COLO829 (cell line): ENCODE data around the gene ZNF787.
"Not testable (repeated sequence)": the region's sequence is repeated elsewhere in the genome, so short reads cannot be mapped to it uniquely, and the experiment has no call there.

Experiments
- DNase-seq: peaks from one replicate; pipeline ENCODE4 v3.0.0; 2012; ENCODE audit warnings: low spot score

The ZNF787 gene

DNA sequence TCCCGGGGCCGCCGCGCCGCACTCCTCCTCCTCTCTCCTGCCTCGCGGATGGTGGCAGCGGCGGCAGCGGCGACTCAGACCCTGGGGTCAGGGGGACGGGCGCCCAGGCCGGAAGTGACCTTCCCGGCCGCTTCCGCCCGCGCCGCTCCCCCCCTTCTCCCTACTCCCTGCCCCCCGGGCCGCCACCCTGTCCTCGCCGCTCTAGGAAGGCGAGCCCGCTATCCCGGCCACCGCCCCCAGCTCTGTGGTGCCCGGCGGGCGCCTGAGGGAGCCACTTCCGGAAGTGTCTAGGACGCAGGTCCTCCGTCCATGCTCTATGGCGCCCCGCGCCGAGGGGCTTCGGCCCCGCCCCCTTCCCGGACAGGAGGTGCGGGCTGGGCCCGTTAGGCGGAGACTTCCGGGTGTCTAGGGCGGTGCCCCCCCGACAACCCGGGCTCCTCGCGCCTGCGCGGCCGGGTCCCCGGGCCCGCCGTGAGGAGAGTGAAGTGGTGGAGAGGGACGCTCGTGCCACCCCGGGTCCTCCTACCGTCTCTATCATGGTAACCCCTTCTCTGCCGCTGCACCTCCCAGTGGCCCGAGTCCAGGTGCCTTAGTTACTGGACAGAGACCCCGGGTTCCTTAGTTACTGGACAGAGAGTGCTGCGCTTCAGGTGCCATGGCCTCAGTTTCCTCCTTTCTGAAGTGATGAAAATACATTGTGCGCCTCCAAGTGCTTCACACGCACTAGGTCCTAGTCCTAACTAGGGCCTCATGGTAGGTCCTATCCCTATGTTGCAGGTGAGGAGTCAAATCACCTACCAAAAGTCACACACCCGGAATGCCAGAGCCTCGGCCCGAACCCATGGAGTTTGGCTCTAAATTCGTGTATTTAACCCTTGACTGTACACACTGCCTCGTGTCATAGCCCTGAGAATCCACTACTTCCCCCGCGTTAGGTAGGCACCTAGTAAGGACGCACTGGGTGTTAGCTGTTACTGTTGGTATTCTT, at the start of gene ZNF787:
ZNF787 (minus strand) TSS at position 116 of the 988 bp plus-strand sequence. CDS start 18,078 bp downstream, outside the sequence.
- peak; percentile 92 for DNase-seq

DNA sequence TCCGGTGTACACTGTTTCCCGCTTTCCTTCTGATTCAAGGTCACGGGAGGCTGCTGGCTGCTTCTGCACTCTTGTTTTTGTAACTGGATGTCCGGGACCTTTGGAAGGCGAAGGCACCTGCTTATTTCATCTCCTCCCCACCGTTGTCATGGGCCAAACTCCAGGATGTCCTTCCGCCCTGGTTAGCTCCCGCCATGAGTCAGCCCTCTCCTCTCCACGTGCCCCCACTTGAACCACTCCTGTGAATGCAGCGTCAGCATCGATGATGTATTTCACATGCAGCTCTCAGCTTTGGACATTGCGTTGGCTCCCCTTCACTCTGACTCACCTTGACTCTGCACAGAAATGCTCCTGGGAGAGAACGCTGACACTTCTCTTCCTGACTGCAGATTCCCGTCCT, 49.2 kb upstream of the ZNF787 start:
- DNase-seq = no peak

DNA sequence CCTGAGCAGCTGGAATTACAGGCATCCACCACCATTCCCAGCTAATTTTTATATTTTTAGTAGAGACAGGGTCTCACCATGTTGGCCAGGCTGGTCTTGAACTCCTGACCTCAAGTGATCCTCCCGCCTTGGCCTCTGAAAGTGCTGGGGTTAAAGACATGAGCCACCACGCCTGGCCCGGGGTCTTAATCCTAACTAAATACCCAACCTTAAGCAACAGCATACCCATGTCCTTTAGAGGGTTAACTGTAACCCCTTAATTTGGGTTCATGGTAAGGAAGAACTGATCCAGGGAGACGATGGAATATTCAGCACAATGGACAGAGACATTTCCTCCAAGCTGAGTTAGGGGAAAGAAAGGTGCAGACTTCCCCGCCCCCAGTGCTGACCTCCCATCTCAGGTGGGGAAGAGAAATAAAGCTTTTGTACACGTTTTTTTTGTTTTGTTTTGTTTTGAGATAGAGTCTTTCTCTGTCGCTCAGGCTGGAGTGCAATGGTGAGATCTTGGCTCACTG, 46.0 kb upstream of the ZNF787 start:
- DNase-seq = peak; percentile 16

DNA sequence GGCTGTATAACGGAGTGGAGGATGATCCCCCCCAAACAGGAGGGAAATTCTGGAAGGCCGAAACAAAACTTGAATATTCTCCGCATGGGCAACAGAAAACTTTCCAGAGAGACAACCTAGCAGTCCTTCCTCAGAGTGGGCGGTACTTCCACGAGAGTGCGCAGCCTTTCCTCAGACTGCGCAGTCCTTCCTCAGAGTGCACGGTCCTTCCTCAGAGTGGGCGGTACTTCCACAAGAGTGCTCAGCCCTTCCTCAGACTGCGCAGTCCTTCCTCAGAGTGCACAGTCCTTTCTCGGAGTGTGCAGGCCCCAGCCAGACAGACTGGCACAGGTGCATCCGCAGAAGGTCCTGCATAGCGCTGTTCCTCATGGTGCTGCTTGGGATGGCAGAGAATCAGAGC, 42.0 kb upstream of the ZNF787 start:
- no peak for DNase-seq

DNA sequence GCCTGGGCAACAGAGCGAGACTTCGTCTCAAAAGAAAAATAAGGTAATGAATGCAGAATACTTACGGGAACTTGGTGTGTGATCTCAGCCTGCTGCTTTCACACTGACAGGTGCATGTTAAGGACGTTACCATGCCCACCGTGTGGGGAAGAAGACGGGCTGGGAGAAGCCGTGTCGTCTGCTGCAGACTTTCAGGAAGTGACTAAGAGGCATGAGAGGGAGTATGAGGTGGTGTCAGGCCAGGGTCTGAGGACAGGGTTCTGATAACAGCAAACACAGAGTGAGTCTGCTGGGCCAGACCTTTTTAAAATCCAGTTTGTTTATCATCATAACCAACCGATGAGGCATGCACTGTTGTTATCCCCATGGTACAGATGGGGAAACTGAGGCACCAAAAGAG, 41.2 kb upstream of the ZNF787 start:
- no peak for DNase-seq

DNA sequence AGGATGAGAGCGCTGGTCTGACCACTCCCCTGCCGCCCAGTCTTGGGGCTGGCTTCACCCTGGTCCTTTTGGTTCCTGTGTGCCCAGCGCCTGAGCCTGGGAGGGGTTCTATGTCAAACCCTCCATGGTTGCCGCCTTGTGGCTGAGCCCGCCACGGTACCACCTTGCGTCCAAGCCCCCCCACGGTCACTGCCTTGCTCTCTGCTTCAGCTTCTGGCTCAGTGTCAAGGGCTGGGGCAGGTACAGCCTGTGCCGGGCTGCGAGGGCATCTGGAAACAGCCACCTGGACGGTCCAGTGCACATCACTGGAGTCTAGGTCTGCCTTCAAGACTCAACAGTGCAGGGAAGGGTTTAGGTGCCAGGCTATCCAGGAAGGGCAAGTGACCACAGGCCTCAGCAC, 40.4 kb upstream of the ZNF787 start:
- DNase-seq = no peak

DNA sequence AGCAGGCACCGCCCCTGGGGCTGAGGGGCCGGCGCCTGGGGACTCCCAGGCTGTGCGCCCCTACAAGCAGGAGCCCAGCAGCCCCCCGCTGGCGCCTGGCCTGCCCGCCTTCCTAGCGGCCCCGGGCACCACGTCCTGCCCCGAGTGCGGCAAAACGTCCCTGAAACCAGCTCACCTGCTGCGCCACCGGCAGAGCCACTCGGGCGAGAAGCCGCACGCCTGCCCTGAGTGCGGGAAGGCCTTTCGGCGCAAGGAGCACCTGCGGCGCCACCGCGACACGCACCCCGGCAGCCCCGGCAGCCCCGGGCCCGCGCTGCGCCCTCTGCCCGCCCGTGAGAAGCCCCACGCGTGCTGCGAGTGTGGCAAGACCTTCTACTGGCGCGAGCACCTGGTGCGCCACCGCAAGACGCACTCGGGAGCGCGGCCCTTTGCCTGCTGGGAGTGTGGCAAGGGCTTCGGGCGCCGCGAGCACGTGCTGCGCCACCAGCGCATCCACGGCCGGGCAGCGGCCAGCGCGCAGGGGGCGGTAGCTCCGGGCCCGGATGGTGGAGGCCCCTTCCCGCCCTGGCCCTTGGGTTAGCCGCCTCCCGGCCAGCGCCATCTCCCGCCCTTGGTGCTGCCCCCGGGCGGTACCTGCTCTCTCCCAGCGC, 38.7 kb upstream of the ZNF787 start:
- no peak for DNase-seq

DNA sequence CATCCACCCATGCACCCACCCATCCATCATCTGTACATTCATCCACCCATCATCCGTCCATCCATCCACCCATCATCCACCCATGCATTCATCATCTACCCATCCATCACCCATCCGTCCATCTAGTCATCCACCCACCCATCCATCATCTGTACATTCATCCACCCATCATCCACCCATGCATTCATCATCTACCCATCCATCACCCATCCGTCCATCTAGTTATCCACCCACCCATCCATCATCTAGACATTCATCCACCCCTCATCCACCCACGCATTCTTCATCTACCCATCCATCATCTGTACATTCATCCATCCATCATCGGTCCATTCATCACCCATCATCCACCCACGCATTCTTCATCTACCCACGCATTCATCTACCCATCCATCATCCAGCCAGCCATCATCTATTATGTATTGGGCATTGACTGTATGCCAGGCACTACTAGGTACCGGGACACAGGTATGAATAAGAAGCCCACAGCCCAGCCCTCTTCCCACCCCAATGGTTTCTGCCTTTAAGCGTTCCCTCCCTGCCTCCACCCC, 38.0 kb upstream of the ZNF787 start:
- no peak for DNase-seq

DNA sequence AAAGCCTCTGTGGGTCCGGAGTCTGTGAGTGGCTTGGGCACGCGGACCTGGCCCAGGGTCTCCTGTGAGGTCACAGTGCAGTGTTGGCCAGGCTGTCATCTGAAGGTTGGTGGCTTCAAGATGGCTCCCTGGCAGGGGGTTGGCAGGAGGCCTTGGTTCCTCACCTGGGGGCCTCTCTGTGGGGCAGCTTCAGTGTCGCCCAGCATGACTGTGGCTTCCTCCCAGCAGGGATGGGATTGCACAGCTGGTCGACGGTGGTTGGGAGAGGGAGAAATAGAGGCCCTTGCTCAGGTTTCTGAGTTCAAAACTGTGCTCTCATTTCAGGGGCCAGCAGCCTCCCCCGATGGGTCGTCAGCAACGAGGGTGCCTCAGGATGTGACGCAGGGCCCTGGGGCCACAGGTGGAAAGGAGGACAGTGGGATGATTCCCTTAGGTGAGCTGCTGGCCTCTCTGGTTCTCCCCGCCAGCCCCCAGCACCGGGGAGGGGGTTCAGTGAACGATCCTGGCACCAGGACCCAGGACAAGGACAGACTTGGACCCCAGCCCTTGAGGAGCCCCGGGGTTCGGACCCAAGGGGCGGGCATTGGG, 37.2 kb upstream of the ZNF787 start:
- no peak for DNase-seq

DNA sequence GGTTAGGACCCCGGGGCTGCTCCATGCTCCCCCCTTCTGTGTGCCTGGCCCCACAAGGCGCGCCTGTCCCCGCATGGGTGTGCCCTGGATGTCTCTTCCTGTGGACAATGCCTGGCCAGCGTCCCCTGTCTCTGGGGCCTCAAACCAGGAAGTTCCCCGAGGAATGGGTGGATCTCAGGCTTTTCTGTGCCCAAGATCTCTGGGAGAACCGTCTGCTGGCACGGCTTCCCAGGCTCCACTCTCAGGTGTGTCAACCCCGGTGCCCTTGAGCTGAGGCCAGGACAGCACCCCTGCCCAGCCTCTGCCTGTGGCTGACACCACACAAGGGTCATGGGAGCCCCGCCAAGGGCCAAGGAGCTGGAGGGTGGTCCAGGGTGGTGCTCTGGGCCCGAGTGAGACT, 35.7 kb upstream of the ZNF787 start:
- no peak for DNase-seq

DNA sequence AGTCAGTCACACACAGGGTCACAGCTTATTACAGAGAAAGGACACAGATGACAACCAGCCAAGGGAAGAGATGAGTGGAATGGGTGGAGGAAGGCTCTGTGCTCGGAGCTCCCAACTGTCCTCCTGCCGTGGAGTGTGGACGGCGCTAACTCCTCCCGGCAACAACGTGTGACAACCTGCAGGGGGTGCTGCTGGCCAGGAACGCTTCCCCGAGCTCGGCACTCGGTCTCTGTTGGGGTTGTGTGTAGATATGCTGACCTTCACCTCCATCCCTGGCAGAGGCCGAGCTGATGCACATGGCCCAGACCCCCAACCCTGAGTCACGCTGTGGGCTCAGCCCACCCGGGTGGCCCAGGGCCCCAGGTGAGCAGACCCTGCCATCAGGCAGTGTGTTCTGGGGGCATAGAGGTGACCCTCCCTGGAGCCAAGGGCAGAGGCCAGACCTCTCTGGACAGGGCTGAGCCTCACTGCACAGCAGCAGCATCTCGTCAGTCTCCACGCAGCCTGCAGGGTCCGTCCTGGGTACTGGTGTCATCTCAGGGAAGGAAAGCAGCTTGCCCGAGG, 34.1 kb upstream of the ZNF787 start:
- no peak for DNase-seq

DNA sequence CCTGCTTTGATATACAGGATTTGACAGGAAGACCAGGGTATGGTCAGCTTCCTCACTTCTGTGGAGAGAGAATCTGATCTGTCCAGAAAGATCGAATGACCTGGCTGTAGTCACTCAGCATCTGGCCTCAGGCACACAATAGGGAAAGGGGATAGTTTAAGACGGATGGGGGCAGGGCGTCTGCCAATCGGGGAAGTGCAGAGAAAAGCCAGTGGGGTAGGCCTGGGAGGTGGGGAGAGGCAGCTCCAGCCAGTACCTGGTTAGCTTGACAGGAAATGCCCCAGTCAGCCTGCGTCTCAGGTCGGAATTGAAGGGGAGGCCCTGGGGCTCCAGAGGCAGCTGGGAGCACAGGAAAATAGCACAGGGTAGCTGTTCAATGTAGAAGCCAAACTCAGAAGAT, 32.4 kb upstream of the ZNF787 start:
- no peak for DNase-seq

DNA sequence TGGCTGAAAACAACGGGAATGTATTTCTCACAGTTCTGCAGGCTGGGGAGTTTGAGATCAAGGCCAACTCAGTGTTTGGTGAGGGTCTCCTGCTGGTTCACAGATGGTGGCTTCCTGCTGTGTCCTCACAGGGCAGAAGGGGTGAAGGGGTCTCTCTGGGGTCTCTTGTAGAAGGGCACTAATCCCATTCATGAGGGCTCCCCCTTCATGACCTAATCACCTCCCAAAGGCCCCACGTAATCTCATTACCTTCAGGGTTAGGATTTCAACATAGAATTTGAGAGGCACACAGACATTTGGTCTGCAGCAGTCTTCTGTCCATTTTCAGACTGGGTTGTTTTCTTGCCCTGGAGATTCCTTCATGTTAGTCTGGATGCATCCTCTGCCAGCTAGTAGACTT, 31.5 kb upstream of the ZNF787 start:
- DNase-seq = no peak

DNA sequence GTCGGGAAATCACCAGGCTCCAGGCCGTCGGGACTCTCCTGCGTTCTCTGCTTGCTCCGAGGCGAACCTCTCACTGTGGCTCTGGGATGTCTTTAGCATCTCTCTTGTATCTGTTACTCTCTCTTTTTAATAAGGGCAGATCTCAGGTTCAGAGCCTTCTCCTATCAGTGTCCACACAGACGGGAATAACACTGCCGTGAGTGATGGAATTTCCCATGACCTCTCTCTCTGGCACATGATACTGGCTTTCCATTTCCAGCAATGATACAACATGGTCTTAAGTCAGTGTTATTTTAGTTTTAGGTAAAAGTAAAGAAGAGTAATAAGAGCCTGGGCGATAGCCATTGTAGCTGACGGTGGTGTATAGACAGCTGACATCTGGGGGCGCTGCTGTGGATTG, 29.3 kb upstream of the ZNF787 start:
- DNase-seq = no peak

DNA sequence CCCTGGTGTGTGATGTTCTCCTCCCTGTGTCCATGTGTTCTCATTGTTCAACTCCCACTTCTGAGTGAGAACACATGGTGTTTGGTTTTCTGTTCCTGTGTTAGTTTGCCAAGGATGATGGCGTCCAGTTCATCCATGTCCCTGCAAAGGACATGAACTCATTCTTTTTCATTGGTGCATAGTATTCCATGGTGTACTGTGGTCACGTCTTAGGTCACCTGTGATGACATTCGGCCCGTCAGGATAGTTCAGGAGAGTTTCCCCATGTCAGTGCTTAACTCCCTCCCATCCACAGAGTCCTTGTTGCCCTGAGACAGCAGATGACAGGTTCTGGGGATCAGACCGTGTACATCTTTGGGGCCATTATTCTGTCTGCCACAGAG, 28.6 kb upstream of the ZNF787 start:
- DNase-seq = no peak

DNA sequence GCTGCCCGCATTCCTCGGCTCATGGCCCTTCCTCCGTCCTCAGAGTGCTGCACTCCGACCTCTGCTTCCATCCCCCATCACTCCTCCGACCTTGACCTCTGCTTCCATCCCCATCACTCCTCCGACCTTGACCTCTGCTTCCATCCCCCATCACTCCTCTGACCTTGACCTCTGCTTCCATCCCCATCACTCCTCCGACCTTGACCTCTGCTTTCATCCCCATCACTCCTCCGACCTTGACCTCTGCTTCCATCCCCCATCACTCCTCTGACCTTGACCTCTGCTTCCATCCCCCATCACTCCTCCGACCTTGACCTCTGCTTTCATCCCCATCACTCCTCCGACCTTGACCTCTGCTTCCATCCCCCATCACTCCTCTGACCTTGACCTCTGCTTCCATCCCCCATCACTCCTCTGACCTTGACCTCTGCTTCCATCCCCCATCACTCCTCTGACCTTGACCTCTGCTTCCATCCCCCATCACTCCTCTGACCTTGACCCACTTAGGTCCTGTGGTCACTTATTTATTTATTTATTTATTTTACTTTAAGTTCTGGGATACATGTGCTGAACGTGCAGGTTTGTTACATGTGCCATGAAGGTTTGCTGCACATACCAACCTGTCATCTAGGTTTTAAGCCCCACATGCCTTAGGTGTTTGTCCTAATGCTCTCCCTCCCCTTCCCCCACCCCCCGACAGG, 28.0 kb upstream of the ZNF787 start:
- not testable (repeated sequence) for DNase-seq

DNA sequence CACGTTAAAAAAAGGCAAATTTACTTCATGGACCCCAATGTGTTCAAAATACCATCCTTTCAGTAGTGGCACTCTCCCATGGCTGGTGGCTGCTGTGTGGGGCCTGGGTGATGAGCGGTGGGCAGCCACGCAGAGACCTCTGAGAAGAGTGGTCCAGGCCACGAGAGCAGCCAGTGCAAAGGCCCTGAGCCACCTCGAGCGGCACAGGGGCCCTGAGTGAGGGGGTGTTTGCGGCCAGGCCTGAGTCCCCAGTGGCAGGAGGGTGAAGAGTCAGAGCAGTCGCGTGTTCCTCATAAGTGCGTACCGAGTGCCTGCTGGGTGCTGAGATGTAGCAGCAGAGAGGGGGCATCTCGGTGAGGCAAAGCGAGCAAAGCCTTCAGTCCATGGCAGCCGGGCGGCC, 27.0 kb upstream of the ZNF787 start:
- DNase-seq = no peak

DNA sequence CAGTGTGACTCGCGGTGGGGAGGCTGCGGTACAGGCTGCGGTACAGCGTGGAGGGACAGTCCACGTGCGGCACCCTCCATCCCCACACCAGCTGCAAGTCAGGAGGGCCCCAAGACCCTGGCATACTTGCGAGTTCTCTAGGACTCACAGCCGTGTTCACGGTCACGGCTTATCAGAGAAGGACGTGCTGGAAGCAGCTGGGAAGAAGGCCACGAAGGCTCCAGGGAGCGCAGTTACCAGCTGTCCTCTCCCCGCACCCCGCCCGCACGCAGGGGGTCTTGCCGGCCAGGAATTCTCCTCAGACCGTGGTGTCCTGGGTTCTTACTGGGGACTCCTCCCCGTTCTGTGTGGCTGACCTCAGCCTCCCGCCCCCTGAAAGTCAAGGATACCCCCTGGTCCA, 26.2 kb upstream of the ZNF787 start:
- no peak for DNase-seq

DNA sequence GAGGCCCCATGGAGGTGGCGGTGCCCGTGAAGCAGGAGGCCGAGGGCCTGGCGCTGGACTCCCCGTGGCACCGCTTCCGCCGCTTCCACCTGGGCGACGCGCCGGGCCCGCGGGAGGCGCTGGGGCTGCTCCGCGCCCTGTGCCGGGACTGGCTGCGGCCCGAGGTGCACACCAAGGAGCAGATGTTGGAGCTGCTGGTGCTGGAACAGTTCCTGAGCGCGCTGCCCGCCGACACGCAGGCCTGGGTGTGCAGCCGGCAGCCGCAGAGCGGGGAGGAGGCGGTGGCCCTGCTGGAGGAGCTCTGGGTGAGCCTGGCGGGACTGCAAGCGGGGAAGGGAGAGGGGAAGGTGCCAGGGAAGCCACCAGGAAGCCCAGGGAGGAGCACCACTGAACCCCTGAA, 25.8 kb upstream of the ZNF787 start:
- no peak for DNase-seq

DNA sequence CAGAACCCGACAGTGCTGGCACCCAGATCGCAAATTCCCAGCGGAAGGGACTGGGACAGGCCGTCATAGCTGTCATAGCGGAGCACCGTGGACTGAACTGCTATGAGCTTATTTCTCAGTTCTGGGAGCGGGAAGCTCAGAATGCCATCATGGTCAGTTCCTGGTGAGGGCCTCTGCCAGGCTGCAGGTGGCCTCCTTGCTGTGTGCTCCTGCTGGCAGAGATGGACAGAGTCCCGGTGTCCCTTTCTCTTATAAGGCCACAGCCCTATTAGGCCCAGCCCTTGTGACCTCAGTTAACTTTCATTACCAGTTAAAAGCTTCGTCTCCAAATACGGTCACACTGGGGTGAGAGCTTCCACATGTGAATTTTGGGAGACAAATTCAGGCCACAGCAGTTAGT, 24.6 kb upstream of the ZNF787 start:
- no peak for DNase-seq

DNA sequence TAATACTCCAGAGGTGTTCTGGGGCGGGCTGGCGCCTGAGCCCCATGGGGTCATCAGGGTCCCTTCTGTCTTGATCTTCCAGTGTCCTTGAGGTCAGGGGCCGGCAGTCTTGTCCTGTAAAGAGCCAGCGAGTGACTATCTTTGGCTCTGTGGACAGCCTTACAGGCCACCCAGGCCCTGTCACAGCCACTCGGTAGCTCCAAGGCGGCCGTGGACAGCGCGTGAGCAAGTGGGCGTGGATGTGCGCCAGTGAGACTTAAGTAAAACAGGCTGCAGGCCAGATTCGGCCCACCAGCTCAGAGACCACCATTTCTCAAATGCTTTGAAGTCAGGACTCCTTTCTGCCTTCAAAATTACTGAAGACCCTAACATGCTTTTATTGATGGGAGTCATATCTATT, 23.7 kb upstream of the ZNF787 start:
- no peak for DNase-seq

DNA sequence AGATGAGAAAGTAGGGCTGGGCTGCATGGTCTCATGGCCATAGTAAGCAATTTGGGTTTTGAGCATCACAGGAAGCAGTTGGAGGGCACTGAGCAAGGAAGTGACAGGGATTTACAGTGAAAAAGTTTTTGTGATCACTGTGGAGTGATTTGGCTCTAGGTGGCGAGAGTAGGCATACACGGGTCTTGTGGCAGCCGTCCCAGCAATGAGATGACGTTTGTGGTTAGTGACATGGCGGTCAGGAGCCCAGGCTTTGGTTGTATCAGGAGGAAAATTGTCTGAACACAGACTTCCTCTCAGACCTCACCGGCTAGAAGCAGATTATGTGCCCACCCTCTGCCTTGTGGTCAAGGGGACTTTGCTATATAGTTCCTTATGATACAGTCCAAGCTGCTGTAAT, 23.3 kb upstream of the ZNF787 start:
- DNase-seq = no peak
